GM12865 (cell line): Measurements from ENCODE around the gene RNPEPL1.

Experiments used
- DNase-seq: peaks from one replicate; pipeline ENCODE4 v3.0.0; 2010; ENCODE audit warnings: low read depth
- H3K4me3 ChIP-seq: 2 replicates; pipeline ENCODE4 v1.5.1; 2011; ENCODE audit warnings: mild to moderate bottlenecking, low read depth, low read length, control low read depth
- TF ChIP-seq, protein P1 (sequence below): IDR thresholded peaks from 2 replicates; pipeline ENCODE4 v1.5.1; 2011; ENCODE audit warnings: low read length, control low read depth, low read depth, inconsistent platforms; ENCODE audit not compliant: insufficient read depth; ENCODE audit errors: missing control alignments

Gene RNPEPL1

DNA sequence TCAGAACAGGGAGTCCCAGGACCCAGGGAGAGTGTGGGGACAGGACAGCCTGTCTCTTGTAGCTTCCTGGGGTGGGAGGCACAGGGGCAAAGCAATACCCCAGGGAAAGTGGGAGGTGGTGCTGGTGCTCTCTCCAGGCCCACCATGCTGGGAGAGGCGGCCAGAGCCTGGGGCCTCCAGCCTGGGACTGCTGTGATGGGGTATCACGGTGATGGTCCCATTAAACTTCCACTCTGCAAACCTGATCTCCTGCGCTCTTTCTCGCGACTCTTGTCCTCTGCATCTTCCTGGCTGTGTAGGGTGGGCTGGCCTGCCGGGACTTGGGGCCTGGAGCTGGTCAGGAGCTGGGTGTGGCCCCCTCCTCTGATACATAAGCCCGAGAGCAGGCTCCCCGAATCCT is 10.2 kb downstream of the RNPEPL1 start:
- no peak overlapping the region for H3K4me3 ChIP-seq
- DNase-seq: no peak
- TF ChIP-seq, protein P1, sequence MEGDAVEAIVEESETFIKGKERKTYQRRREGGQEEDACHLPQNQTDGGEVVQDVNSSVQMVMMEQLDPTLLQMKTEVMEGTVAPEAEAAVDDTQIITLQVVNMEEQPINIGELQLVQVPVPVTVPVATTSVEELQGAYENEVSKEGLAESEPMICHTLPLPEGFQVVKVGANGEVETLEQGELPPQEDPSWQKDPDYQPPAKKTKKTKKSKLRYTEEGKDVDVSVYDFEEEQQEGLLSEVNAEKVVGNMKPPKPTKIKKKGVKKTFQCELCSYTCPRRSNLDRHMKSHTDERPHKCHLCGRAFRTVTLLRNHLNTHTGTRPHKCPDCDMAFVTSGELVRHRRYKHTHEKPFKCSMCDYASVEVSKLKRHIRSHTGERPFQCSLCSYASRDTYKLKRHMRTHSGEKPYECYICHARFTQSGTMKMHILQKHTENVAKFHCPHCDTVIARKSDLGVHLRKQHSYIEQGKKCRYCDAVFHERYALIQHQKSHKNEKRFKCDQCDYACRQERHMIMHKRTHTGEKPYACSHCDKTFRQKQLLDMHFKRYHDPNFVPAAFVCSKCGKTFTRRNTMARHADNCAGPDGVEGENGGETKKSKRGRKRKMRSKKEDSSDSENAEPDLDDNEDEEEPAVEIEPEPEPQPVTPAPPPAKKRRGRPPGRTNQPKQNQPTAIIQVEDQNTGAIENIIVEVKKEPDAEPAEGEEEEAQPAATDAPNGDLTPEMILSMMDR: no peak

DNA sequence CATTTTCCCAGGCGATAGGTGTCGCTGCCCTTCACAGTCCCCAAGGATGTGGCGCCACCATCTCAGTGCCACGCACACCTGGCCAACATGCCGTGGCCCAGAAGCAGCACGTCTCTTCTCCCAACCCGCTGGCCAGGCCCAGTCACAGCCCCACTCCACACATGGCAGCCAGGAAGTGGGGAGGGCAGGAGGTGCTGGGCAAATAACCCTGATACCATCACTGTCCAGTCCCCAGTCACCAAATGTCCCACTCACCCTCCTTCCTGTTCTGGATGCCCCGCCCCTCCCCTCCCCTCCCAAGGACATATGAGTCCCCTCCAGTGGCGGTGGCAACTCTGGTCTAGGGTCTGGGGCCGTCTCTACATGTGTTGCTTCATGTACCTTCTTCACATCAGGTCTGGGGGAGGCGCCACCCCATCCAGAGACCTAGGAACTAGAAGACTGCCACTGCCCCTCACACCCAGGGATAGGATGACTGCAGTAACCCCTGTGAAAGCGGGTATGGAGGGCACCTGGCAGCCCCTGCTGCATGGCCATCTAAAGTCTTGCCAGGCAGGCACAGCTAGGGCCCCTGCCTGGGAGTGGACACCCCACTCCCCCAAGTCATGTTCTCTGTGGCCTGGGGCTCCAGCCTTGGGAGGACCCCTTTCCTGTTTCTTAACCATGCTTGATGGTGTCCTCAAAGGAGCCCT is 10.9 kb downstream of the RNPEPL1 start:
- TF ChIP-seq, protein P1: no peak
- H3K4me3 ChIP-seq: no peak overlapping the region
- DNase-seq: no peak

DNA sequence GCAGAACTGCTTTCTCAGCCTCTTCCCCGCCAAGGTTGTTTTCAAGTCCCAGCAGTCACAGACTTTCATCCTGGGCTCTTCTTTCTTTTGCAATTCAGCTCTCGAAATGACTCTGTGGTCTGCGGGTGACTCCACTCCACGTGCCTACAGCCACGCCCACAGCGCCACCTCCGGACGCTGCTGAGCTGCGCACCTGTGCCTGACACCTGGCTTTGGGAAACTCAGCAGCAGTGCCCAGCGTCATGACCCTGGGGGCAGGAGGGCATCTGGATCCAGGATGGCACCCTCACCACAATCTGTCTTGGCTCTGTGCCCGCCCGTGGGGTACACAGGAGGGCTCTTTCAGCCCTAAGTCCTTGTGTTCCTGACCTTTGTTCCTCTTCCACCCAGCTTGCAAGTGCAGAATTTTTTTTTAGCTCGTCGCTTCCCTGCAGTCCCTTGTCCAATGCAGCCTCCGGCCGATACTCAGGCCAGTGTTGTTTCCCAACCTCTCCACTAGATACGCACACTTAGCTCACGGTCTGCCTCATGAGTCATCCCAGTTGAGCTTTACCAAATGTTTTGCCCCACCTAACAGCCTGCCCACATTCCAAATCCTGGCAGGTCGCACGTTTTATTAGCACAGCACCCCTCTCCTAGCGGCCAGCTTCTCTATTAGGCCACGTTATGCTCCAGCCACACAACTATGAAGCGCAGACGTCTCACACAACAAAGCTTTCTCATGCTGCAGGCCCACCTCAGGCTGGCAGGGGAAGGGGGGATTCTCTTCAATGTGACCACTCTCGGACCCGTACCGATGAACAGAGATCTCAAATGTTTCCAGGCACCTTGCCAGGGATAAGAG is 11.7 kb downstream of the RNPEPL1 start:
- no peak overlapping the region for H3K4me3 ChIP-seq
- TF ChIP-seq, protein P1: peak; percentile 70
- DNase-seq: peak; percentile 92

DNA sequence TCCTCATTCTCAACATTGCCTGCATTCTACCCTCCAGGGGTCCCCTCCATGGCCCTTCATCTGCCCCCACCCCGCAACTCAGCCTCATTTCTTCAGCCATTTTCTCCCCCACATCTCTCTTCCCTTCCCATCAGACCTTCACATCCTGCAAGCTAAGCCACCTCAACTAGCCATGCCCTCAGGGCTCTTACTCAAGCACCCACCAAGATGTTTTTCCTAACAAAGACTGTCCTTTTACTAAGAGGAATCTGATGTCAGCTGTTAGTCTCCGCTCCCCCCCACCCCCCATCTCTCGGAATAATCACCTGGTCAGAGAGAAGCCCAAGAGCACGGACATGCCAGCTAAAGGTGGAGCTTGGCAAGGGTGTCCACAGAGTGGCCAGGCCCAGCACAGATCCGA is 13.5 kb downstream of the RNPEPL1 start:
- DNase-seq: no peak
- TF ChIP-seq, protein P1: no peak
- H3K4me3 ChIP-seq: no peak overlapping the region

DNA sequence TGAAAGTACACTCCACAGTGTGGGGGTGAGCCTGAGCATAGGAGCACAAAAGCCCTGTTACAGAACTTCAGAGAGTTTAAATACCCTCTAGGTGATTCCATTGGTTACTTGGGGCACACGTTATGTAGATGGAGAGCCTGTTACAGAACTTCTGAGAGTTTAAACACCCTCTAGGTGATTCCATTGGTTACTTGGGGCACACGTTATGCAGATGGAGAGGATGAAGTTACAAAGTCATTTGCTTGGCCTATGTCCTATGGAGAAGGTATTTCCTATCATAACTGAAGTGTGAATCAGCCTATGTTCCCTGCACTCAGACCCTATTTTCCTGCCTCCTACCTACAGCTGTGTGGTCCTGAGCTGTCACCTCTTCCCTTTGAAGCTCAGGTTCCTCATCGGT is 14.5 kb downstream of the RNPEPL1 start:
- TF ChIP-seq, protein P1: no peak
- no peak for DNase-seq

DNA sequence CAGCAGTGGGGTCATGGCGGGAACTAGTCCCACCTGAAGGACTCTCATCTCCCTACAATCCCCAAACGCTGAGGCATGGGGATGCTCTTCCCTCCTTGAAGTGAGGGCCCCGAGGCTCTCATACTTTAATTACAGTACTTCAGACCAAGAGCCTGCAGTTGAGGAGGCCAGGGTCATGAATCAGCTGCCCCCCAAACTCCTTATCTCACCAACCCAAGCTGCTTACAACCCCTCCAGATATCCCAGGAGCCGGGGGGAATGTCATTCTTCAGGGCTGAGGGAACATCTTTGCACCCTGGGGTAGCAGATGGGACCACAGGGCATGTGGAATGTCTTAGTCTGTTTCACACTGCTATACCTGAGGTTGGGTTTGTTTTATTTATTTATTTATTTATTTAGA is 15.5 kb downstream of the RNPEPL1 start:
- TF ChIP-seq, protein P1: no peak
- H3K4me3 ChIP-seq: peak overlapping the region; percentile 38
- no peak for DNase-seq

More for the DNA sequence above, 14.5 kb downstream of the RNPEPL1 start:
- no peak overlapping the region for H3K4me3 ChIP-seq
